Gastroesophageal sphincter (tissue), 4 donors: Measurements from ENCODE around the gene KAZN. TPM values are rescaled to one million over a fixed set of nuclear protein-coding genes. Genes with fewer than 3 reads are reported as not detected.

Experiments used
- ATAC-seq: fragments of 150-250 bp; one replicate; pipeline ENCODE4 v1.9.1; 2016; ENCODE audit warnings: mild to moderate bottlenecking, moderate library complexity
- H3K27ac ChIP-seq, 4 donors: fragments of 200-600 bp; sonication (generic) in 3 of 4; 1 replicate in 3 of 4; 2 replicates in 1 of 4; pipeline ENCODE4 v1.5.1; 2016 to 2019
- H3K27me3 ChIP-seq: fragments of 200-600 bp; sonication (generic); one replicate; pipeline ENCODE4 v1.5.1; 2019
- H3K36me3 ChIP-seq, 2 donors: fragments of 200-600 bp; sonication (generic); one replicate each; pipeline ENCODE4 v1.5.1; 2019; ENCODE audit warnings: control low read depth in 1 of 2
- H3K4me1 ChIP-seq, 3 donors: fragments of 200-600 bp; sonication (generic); 1 replicate in 2 of 3; 2 replicates in 1 of 3; pipeline ENCODE4 v1.5.1; 2016 to 2019; ENCODE audit warnings: control low read depth in 2 of 3
- H3K4me3 ChIP-seq, 2 donors: fragments of 200-600 bp; sonication (generic); one replicate each; pipeline ENCODE4 v1.5.1; 2019; ENCODE audit warnings: mild to moderate bottlenecking in 1 of 2, moderate library complexity in 1 of 2
- H3K9me3 ChIP-seq, 3 donors: fragments of 200-600 bp; sonication (generic); one replicate each; pipeline ENCODE4 v1.5.1; 2017 to 2019; ENCODE audit warnings: control low read depth in 2 of 3
- CTCF ChIP-seq, 4 experiments: fragments of 200-600 bp in 2 of 4; fragments of 450-650 bp in 2 of 4; sonication (generic) in 1 of 4; IDR thresholded peaks; one replicate each; pipeline ENCODE4 v1.5.1; 2017 to 2019; ENCODE audit warnings: antibody characterized with exemption in 4 of 4, mild to moderate bottlenecking in 2 of 4, moderate library complexity in 2 of 4
- EP300 ChIP-seq: sonication (generic); formaldehyde crosslinking; IDR thresholded peaks from one replicate; pipeline ENCODE4 v1.6.1; 2017; ENCODE audit warnings: antibody characterized with exemption, mild to moderate bottlenecking
- POLR2A ChIP-seq, 2 donors: fragments of 450-650 bp; IDR thresholded peaks; one replicate each; pipeline ENCODE4 v1.6.1; 2017; ENCODE audit warnings: antibody characterized with exemption in 2 of 2, mild to moderate bottlenecking in 2 of 2, moderate library complexity in 1 of 2
- POLR2AphosphoS5 ChIP-seq: sonication (generic); formaldehyde crosslinking; IDR thresholded peaks from one replicate; pipeline ENCODE4 v1.6.1; 2017; ENCODE audit warnings: antibody characterized with exemption
- WGBS, 2 donors: methylation state at CpG; one replicate each; pipeline ENCODE4 v1.1.5; 2018; ENCODE audit warnings: low coverage in 1 of 2; 5-methylcytosine and 5-hydroxymethylcytosine counted together
- total RNA-seq, 4 donors: library from RNA; depleted of rRNA; stranded (reverse); fragments of >200 nt; gene quantifications; one replicate each; pipeline ENCODE4 v1.1.0, GENCODE V29; 2016

Gene KAZN
- total RNA-seq, 4 donors from 2014 or later: 6.5 to 16.6 (median 11.5) TPM

- no peaks in the 10 kb centered on the region for H3K27me3 ChIP-seq
- WGBS, 2 donors: 63 to 68% methylated on average over 7 of the region's 14 CpGs
- H3K27ac ChIP-seq: no peak overlapping the region
Measured at GRCh38 chr1:15046487-15047165, 448.1 kb downstream of the KAZN start.

GRCh38 chr1:15047237-15047636, 448.8 kb downstream of the KAZN start:
- no peaks in the 10 kb centered on the region for H3K9me3 ChIP-seq
- peaks cover 0 to 9% of the 10 kb centered on the region in 2 donors for H3K36me3 ChIP-seq
- no peak overlapping the region for H3K4me3 ChIP-seq
- H3K4me1 ChIP-seq: peaks cover 0 to 5% (median 0%) of the 10 kb centered on the region in 3 donors
- no peak overlapping the region for H3K27ac ChIP-seq
- 100% methylated on average over 2 of the region's 11 CpGs; no CpG with 5 or more reads in 1 of the 2 donors for WGBS, 2 donors
- ATAC-seq: no peak
- TF ChIP-seq POLR2AphosphoS5: no peak
- TF ChIP-seq POLR2A (IDR thresholded peaks at IDR 0.05): no peak
- TF ChIP-seq CTCF (IDR thresholded peaks at IDR 0.05): no peak
- TF ChIP-seq EP300: no peak
- no peaks in the 10 kb centered on the region for H3K27me3 ChIP-seq

More at GRCh38 chr1:15046487-15047165, 448.1 kb downstream of the KAZN start:
- TF ChIP-seq CTCF (IDR thresholded peaks at IDR 0.05) (peak in 3 of 4 experiments; percentile 82 to 95 (median 86)), EP300 (no peak)
- Histone ChIP-seq H3K36me3 (peaks cover 0 to 9% of the 10 kb centered on the region in 2 donors), H3K4me1 (peaks cover 0 to 5% (median 0%) of the 10 kb centered on the region in 3 donors), H3K9me3 (no peaks in the 10 kb centered on the region), H3K4me3 (no peak overlapping the region)
- peak; percentile 72 for ATAC-seq

GRCh38 chr1:15048437-15048980, 450.0 kb downstream of the KAZN start:
- peaks cover 0 to 9% of the 10 kb centered on the region in 2 donors for H3K36me3 ChIP-seq
- no peaks in the 10 kb centered on the region for H3K27me3 ChIP-seq
- H3K9me3 ChIP-seq: no peaks in the 10 kb centered on the region
- no peak overlapping the region for H3K4me3 ChIP-seq
- TF ChIP-seq CTCF (IDR thresholded peaks at IDR 0.05): no peak
- TF ChIP-seq POLR2A (IDR thresholded peaks at IDR 0.05): no peak
- no peak for TF ChIP-seq POLR2AphosphoS5
- no peak for TF ChIP-seq EP300
- peaks cover 0 to 5% (median 0%) of the 10 kb centered on the region in 3 donors for H3K4me1 ChIP-seq
- WGBS, 2 donors: 89% methylated on average over 8 to 26 of the region's 35 CpGs
- no peak overlapping the region for H3K27ac ChIP-seq
- ATAC-seq: no peak

- no peak for ATAC-seq
- TF ChIP-seq CTCF (IDR thresholded peaks at IDR 0.05) (no peak), POLR2AphosphoS5 (no peak), POLR2A (IDR thresholded peaks at IDR 0.05) (no peak), EP300 (no peak)
- Histone ChIP-seq H3K36me3 (peaks cover 0 to 6% of the 10 kb centered on the region in 2 donors), H3K27ac (no peak overlapping the region), H3K27me3 (no peaks in the 10 kb centered on the region), H3K4me3 (no peak overlapping the region), H3K4me1 (peaks cover 0 to 5% (median 0%) of the 10 kb centered on the region in 3 donors), H3K9me3 (no peaks in the 10 kb centered on the region)
- WGBS, 2 donors: 88% methylated on average over 5 of the region's 13 CpGs; no CpG with 5 or more reads in 1 of the 2 donors
Measured at GRCh38 chr1:15049067-15049466, 450.6 kb downstream of the KAZN start.
